Measurements from ENCODE around the gene ZFYVE9. TPM values are rescaled to one million over a fixed set of nuclear protein-coding genes. Genes with fewer than 3 reads are reported as not detected.

Gene ZFYVE9
- polyA plus RNA-seq, 5 donors: 25.6 to 35.9 (median 33.0) TPM

DNA sequence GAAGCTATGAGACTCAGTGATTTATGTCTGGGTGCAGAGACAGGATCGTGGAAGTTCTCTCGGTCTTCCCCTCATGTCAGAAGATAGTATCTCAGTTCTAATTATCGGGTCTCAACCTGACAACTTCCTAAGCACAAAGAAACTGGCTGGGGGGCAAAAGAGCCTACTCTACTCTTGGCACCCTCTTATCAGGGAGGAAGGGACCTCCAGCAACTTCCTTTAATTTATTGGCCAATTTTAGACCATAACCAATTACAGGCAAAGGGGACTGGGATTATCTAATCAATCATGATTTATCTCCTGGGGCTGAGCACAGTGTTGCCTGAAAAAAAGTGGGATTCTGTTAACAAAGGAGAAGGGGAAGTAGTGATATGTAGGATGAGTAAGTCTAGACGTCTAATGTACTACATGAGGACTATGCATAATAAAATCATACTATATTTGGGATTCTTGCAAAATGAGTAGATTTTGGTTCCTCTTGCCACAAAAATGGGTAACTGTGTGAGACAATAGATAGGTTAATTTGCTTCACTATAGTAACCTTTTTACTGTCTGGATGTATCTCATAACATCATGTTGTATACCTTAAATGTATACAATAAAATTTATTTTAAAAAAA lies 98.8 kb downstream of the ZFYVE9 start:
- DNase-seq: no peak

DNA sequence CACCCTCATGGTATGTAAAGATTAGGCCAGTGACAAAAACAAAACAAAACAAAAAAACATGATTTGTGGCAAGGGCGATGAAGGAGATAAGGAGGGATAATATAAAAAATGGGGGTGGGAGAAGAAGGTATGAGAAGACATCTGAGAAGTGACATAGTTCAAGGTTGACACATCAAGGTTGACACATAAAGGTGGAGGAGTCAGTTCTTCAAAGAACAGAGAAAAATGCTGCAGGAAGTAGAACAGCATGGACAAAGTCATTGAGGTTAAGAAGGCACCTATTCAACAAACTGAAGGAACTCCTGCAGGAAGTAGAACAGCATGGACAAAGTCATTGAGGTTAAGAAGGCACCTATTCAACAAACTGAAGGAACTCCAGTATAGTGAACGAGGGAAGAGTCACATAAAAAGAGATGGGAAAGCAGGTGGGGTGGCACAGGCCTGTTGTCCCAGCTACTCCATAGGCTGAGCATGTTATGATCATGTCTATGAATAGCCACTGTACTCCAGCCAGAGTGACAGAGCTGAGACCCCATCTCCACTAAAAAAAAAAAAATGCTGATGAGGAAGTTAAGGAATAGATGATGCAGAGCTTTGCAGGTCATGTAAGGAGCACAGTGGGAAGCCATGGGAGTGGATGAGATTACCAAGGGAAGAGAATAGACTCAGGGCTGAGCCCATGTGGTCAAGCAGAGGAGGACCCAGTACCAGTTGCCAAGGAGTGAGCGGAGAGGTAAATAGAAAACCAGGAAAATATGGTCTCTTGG lies 101.5 kb downstream of the ZFYVE9 start:
- DNase-seq: no peak

DNA sequence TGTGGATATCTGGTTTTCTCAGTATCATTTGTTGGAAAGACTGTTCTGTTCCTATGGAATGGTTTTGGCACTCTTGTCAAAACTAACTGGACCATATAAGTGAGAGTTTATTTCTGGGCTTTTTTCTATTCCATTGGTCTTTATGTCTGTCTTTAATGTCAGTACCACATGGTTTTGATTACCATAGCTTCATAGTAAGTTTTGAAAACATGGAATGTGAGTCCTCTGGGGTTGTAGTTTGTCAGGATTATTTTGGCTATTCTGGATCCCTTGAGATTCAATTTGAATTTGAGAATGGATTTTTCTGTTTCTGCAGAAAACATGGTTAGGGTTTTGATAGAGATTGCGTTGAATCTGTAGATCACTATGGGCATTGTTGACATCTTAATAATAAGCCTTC lies 107.9 kb downstream of the ZFYVE9 start:
- no peak for DNase-seq

DNA sequence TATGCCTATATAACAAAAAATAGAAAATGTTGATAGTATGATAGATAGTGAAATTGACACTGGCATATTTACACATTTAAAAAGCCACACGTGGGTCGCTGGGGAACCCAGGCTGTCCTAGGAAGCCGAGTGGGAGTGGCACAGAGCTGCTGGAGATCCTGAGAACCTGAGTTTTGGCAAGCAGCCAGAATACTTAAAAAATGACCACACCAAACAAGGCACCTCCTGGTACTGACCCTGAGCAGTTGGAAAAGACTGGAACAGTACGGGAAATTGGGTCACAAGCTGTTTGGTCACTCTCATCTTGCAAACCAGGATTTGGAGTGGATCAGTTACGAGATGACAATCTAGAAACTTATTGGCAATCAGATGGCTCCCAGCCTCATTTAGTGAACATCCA lies 111.5 kb downstream of the ZFYVE9 start:
- DNase-seq: no peak

DNA sequence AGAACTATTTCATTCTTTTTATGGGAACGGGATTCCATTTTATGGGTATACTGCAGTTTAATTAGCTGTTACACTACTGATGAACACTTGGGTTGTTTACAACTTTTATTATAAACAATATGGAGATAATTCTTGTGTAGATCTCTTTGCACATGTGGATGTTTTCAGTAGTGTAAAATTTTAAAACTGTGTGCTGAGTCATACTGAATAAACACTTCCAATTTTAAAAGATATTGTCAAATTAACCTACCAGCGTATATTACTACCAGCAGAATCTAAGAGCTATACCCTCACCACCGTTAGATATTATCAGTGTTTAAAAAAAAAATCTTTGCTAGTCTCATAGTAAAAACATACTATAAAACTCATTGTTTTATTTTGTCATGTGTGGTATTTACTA lies 118.0 kb downstream of the ZFYVE9 start:
- DNase-seq: no peak

DNA sequence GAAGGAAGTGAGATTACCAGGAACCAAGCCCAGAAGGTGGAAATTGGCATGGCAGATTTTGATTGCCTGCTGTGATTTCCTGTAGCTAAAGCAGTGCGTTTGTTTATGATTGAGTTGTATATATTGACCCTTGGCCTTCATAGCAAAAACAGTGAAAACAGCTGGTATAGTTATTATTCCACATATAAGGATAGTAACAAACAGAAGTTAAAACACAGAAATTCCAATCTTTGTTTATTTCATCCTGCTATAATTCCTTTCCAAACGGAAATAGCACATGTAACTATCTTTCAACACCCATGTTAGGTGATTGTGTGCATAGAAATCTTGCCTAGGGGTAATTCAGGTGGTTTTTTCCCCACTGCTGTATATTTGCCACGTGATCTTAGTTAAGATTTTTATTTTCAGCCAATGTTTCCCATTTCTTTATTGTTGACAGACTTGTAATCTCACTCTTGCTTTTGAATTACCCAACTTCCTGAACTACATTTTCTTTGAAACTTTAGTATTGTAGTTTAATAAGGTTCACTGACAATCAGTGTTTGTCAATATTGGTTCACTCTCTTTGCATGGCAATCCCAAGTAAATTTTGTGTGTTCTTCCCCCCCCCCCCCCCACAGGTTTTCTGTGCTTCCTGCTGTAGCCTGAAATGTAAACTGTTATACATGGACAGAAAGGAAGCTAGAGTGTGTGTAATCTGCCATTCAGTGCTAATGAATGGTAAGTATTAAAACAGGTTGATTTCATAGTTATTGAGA lies 121.4 kb downstream of the ZFYVE9 start:
- peak; percentile 42 to 60 for DNase-seq

DNA sequence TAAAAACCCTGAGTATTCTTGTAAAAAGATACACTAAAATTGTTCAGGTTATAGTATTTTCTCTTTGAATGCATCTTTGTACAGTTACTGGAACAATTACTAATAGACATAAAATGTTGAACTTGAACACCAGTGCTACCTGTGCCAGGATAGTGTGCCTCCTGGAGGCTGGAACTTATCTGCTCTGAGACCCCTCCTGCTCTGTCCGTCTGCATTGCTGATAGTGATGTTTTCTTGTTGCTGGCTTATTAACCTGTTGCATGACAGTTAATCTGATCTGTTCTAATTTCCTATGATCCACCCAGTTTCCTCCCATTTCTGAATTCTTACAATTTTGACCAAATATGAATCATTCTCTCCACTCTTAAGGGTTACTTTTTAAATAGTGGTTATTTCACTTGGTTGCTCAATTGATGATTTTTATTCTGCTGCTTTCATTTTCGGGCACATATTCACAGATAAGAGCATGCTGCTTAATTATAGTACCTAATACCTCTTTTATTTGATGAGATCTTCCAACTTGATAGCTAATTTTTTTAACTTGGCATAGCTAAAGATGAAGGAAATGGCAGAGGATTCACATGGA lies 122.7 kb downstream of the ZFYVE9 start:
- DNase-seq: no peak

DNA sequence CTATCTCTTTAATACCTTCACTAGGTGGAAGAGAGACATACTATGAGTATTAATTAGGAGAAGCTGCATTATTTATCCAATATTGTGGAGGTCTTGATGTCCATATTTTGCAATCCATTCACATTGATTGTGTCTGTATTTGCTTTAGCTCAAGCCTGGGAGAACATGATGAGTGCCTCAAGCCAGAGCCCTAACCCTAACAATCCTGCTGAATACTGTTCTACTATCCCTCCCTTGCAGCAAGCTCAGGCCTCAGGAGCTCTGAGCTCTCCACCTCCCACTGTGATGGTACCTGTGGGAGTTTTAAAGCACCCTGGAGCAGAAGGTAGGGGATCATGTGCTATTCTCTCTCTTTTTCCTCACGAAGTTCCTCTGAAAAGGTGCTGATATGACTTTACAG lies 124.6 kb downstream of the ZFYVE9 start:
- no peak for DNase-seq

DNA sequence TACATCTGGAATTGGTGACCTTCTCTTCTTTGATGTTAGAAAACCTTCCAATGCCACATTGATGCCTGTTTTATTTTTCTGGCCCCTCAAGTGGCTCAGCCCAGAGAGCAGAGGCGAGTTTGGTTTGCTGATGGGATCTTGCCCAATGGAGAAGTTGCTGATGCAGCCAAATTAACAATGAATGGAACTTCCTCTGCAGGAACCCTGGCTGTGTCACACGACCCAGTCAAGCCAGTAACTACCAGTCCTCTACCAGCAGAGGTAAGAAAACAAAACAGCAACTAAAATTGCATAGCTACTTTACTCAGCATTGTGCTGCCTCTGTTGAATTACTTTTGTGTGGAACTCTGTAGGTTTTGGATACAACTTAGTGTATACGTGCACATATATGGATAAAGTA lies 126.5 kb downstream of the ZFYVE9 start:
- no peak for DNase-seq

DNA sequence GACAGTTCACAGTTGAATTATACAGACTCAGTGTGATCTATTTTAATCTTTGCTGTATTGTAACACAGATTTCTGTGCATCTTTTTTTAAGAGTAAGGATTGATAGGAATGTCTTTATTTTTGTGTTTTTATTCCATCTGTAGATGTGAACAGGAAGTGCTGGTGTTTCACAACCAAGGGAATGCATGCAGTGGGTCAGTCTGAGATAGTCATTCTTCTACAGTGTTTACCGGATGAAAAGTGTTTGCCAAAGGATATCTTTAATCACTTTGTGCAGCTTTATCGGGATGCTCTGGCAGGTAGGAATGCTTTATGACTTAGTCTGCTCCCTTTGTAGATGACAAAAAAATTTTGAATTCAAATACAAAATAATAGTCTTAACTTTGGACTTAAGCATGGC lies 139.6 kb downstream of the ZFYVE9 start:
- DNase-seq: no peak

DNA sequence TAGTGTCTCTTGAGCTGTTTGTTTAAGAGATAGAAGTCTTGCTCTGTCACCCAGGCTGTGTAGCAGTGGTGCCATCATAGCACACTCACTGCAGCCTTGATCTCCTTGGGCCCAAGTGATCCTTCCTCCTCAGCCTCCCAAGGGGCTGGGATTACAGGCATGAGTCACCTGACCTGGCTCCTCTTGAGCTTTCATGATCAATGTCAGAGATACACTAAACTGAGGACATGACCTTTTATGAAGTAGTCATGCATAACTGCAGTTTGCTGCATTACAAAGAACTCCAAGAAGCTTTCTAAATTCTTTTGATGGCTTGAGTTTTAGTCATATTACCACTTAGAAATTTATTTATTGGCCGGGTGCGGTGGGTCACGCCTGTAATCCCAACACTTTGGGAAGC lies 146.4 kb downstream of the ZFYVE9 start:
- DNase-seq: no peak

DNA sequence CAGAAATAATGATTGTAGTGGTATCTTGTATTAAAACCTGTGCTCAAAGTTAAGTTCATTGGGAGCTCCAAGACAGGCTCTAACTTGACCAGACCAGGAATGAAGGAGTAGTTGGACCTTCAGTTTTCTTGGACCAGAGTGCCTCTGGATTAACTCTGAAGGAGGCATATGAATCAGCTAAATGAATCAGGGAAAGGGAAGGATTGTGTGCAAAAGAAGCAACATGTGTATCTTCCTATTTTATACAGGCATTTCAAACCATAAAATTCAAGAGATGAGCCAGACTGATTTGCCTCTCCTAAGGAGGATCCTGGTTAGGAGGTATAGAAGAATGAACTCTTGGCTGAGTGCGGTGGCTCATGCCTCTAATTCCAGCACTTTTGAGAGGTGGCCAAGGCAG lies 152.7 kb downstream of the ZFYVE9 start:
- no peak for DNase-seq

DNA sequence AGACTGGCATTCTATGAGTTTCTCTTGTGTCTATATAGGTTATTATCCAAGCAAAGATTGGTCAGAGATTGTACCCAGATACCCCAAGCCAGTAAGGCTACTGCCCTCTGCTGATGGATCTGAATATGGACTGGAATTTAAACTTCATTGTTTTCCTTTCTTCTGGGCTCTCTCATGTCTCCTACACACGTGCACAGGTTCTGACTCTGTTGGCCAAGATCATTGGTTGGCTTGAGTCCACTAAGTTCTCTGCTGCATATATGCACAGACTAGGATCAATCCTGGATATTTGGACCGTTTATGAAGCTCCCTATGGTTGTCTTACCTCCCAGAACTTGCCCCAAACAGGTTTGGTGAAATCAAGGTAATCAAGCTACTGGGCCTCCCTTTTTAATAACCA lies 154.5 kb downstream of the ZFYVE9 start:
- DNase-seq: peak; percentile 12 to 23

DNA sequence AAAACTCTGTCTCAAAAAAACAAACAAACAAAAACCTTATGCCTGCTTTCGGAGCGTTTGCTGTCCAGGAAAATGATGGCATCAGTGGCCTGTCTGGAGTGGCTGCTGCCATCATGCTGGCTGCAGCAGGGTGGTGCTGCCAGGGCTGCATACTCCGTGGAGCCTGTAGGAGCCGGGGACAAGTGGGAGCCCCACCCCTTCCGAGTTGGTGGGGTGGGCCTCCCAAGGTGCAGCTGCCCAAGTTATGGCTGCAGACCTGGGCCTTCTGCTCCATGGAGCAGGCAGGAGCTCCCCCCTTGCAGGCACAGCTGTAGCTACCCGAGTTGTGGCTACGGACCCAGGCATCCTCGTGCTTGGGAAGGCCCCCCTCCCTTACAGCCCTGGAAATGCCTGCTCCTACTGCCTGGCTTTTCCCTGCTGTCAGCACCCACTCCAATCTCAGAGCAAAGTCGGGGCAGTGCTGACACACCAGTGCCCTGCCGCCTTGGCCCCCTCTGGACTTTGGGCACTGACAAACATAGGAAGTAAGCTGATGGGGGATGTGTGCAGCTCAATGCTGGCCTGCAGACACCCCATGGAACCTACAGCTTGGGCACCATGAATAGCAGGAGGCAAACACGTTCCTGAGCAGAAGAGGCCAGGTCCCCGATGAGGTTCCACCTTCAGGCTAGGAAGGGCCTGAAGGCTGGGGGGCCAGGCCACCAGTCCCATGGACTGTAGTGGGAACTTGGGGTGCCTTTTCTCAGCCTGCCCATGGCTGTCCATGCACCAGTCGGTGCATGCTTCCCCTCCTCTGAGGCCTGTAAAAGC lies 163.7 kb downstream of the ZFYVE9 start:
- DNase-seq: no peak

DNA sequence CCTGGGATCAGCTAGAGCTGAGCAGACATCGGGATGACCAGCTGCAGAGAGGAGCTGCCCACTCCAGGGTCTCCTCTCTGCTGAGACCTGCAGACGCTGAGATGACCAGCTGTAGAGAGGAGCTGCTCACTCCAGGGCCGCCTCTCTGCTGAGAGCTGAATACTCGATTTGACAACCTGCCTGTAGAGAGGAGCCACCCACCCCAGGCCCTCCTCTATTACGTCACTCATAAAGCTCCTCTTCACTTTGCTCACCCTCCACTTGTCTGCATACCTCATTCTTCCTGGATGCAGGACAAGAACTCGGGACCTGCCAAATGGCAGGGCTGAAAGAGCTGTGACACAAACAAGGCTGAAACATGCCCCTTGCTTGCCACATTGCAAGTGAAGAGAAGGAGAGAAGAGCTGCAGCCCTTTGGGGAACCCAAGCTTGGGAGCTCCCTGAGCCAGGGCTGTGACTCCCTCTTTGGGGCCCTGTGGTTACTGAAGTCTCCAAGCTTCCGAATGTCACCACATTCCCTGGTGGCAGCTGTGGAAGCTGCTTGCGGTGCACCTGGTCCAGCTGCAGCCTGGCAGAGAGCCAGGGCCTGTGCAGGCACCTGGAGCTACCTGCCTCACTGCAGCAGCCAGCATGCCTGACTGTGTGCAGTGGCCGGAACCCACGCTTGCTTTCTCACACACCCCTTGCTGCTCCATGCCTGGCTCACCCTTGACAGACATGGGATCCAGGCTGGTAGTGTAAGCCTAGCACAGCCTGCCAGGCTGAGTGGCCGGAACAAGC lies 164.5 kb downstream of the ZFYVE9 start:
- DNase-seq: no peak

DNA sequence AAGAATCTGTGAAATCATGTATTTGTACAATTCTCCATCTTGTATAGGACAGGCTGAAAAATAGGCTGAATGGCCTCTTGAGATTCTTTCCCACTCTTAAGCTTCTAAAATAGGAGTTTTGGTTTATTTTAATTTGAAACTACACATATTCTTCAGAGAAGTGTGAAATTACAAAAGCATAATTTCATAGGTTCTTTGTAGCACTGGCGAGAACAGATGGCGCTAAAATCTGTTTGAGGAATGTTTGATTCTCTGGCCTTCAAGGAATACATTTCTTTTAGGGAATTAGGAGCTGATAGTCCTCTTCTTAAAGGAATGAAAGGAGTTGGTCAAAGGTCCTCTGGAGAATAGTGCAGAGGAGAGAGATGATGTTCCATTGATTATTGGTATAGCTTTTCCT lies 179.2 kb downstream of the ZFYVE9 start:
- DNase-seq: no peak

DNA sequence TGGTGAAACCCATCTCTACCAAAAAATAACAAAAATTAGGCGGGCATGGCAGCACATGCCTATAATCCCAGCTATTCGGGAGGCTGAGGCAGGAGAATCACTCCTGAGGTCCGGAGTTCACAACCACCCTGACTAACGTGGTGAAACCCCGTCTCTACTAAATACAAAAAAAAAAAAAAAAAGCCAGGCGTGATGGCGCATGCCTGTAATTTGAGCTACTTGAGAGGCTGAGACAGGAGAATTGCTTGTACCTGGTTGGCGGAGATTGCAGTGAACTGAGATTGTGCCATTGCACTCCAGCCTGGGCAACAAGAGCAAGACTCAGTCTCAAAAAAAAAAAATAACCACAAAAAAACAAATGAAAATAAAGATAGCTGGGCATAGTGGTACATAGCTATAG lies 181.8 kb downstream of the ZFYVE9 start:
- DNase-seq: no peak

DNA sequence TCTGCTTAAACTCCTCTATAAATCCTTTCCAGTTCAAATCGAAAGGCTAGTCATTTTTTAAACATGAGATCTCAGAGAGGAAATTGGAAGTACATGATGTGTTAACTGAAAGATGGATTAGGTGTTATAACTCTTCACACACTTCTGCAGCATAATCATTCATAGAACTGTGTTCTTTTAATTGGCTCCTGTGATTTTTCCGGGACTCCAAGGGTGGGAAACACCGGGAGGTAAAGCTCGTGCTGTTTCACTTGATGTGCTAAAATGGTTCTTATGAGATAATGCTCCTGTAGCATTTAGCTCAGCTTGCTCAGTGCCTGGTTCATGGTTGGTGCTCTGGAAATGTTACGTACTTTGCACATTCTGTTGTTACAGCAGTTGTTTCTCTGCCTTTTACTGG lies 183.9 kb downstream of the ZFYVE9 start:
- no peak for DNase-seq

DNA sequence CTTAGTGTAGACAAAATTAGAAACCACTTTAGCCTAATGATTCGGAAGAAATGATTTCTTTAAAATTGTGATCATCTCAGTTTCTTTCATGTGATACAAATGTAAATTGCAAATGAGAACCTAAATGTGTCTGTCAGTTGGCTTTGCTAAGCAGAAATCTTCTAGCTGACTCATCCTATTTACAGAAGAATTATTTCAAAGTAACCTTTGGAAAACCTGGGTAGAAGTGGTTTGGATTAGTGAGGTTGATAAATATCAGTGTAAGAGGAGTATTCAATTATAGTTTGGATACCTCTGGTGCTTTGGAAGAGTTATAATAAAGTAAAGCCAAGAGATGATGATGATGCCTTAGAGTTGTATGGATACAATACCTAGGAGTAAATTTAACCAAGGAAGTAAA lies 186.7 kb downstream of the ZFYVE9 start:
- DNase-seq: no peak

DNA sequence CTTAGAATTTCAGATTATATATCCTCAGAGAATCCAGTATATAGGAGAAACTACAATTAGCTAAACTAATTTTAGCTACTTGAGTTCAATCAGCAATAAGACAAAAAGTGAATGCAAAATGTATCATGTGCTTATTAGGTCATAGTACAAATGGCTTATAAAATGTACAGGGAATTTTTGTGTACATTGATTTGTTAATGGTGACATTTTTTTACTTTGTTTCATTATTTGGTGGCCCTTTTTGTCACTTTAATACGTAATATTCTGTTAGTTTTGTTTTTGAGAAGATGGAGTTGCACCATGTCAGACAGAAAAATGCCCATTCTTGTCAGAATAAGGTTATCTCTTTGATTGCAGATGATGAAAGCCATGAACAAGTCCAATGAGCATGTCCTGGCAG lies 190.5 kb downstream of the ZFYVE9 start:
- no peak for DNase-seq

All from right lung (tissue), 5 donors.